ENCODE measurements around the gene OR1J4. TPM values are rescaled to one million over a fixed set of nuclear protein-coding genes. Genes with fewer than 3 reads are reported as not detected.
"Not testable (repeated sequence)": the region's sequence is repeated elsewhere in the genome, so short reads cannot be mapped to it uniquely, and the experiment has no call there.

Gene OR1J4, protein sequence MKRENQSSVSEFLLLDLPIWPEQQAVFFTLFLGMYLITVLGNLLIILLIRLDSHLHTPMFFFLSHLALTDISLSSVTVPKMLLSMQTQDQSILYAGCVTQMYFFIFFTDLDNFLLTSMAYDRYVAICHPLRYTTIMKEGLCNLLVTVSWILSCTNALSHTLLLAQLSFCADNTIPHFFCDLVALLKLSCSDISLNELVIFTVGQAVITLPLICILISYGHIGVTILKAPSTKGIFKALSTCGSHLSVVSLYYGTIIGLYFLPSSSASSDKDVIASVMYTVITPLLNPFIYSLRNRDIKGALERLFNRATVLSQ
- total RNA-seq: not detected in 2 replicates

GRCh38 chr9:122518841-122519240 lies at the start of gene OR1J4:
TSS of gene OR1J4 (plus strand) at chr9:122519141. CDS start at chr9:122519141, 0 bp downstream.
- no peak for DNase-seq (ENCODE audit: low read depth)

DNA sequence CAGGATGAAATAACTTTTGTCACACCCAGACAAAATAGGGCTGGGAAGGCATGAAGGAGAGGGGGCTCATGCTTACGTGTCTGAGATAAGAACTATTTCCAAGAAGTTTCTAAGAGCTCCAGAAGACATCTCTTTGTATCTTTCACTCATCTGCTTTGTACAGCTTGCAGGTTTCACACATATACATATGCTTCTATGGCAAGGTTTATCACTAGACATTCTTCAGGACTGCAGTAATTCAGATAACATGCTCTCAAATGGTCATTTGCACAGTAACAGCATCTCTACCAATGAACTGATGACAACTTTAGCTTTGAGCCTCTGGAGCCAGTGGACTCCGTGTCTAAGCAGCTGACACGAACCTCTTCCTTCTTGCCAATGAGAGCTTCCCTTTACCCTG lies 44.4 kb upstream of the OR1J4 start:
- no peak for DNase-seq (ENCODE audit: low read depth)

- DNase-seq (ENCODE audit: low read depth): peak; percentile 9
Measured at GRCh38 chr9:122475717-122476116, 43.2 kb upstream of the OR1J4 start.

- DNase-seq (ENCODE audit: low read depth): no peak
Measured at GRCh38 chr9:122477346-122477745, 41.6 kb upstream of the OR1J4 start.

DNA sequence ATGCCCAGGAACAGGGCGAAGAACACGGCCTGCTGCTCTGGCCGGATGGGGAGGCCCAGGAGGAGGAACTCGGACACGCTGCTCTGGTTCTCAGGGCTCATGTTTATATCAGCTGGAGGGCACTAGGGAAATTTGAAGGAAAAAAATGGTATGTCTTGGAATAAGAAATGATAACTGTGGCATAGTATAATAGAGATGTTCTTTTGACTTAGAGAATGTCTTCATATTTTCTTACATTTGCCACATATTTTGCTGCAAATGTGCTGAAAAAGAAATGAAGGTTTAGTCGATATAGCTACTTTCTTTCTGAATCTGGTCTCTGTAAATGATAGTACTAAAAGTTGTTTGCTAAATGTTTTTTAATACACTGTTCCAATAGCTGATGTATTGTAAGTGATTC lies 41.1 kb upstream of the OR1J4 start, which contains the start of gene OR1J1:
Gene OR1J1 (minus strand): TSS at position 101 of the 400 bp plus-strand sequence. CDS start 0 bp downstream, at position 101.
- no peak for DNase-seq (ENCODE audit: low read depth)

GRCh38 chr9:122479062-122479461 lies 39.9 kb upstream of the OR1J4 start:
- DNase-seq (ENCODE audit: low read depth): no peak

GRCh38 chr9:122498883-122499288 lies 20.1 kb upstream of the OR1J4 start:
- peak; percentile 62 for DNase-seq (ENCODE audit: low read depth)

DNA sequence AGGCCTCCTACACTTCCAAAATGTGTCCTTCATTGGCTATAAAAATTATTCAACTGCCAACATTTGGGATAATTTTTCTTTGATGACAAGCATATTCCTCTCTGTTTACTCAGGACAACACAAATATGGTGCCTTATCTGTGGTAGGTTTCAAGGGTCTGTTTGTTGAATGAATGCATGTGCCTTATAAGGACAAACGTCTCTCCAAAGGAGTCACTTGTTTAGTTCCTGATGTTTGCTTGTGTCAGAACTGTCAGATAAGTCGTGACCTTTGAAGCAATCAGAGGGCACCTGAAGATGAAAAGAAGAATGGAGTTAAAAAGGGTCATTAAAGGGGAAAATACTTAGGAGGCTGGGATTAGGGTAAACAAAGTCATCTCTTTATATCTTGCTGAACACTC lies 12.0 kb upstream of the OR1J4 start:
- DNase-seq (ENCODE audit: low read depth): no peak

- no peak for DNase-seq (ENCODE audit: low read depth)
Measured at GRCh38 chr9:122510502-122510901, 8.4 kb upstream of the OR1J4 start, which contains the start of gene OR1J2. TSS of gene OR1J2 (plus strand) at chr9:122510802. CDS start at chr9:122510802, 0 bp downstream.

DNA sequence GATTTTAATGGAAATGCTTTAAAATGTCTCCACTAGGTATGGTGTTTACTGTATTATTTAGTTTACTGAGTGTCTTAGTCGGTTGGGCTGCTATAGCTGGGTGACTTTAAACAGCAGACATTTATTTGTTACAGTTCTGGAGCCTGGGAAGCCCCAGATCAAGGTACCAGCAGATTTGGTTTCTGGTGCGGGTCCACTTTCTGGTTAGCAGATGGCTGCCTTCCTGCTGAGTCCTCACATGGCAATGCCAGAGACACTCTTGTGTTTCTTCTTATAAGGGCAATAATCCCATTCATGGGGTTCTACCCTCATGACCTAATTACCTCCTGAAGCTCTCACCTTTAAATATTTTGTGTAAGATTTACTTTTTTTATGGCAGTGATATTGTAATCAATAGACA lies 715 bp upstream of the OR1J4 start:
- no peak for DNase-seq (ENCODE audit: low read depth)

DNA sequence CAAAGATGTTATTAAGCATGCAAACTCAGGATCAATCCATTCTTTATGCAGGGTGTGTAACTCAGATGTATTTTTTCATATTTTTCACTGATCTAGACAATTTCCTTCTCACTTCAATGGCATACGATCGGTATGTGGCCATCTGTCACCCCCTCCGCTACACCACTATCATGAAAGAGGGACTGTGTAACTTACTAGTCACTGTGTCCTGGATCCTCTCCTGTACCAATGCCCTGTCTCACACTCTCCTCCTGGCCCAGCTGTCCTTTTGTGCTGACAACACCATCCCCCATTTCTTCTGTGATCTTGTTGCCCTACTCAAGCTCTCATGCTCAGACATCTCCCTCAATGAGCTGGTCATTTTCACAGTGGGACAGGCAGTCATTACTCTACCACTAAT lies 435 bp downstream of the OR1J4 start:
- DNase-seq (ENCODE audit: low read depth): no peak

DNA sequence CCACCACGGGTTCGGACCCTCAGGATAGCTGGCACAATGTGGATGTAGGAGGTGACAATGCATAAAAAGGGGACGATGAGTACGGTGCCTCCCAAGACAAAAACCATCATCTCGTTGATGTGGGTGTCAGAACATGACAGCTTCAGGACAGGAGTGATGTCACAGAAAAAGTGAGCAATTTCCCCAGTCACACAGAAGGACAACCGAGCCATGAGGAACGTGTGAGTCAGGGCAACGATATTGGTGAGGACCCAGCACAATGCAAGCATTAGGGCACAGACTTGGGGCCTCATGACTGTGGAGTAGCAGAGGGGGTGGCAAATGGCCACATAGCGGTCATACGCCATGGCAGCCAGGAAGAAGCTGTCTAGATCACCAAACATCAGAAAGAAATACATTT lies 7.7 kb downstream of the OR1J4 start:
- DNase-seq (ENCODE audit: low read depth): no peak

GRCh38 chr9:122527193-122527592 lies 8.3 kb downstream of the OR1J4 start, which contains the start of gene OR1N1:
TSS of gene OR1N1 (minus strand) at chr9:122527293. CDS start at chr9:122527293, 0 bp downstream.
- no peak for DNase-seq (ENCODE audit: low read depth)

- DNase-seq (ENCODE audit: low read depth): not testable (repeated sequence)
Measured at GRCh38 chr9:122531157-122531556, 12.2 kb downstream of the OR1J4 start.

DNA sequence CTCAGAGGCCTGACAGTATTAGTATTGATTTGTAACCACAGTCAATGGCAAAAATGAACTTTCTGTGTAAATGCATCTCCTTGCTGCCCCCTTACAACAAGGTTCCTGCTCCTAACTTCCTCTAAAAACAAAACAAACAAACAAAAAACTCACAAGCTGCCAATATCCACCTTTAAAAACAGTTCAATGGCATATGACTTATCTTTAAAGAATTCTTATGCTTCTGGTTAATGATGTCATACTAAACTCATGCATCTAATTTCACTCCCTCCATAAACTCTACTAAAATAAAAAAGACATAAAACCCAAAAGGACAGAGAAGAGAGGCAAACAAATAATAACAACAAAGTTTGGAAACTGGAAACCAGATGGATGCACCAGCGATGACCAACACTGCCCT lies 17.2 kb downstream of the OR1J4 start:
- peak; percentile 93 for DNase-seq (ENCODE audit: low read depth)

DNA sequence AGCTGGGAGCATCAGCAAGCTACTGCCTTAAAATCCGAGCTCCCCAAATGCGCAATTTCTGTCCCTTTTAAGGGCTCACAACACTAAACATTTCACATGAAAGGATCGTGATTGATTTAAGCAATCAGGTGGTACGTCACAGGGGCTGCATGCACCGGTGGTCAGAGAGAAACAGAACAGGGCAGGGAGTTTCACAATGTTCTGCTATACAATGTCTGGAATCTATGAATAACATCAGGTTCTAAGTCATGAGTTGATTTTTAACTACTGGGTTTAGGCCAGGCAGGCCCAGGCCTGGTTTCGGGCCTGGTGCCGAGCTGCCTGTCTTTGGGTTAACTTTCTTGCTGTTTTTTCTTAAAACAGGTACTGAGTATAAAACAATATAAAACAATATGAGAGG lies 18.1 kb downstream of the OR1J4 start:
- peak; percentile 93 for DNase-seq (ENCODE audit: low read depth)

- DNase-seq (ENCODE audit: low read depth): no peak
Measured at GRCh38 chr9:122538757-122539156, 19.8 kb downstream of the OR1J4 start.

DNA sequence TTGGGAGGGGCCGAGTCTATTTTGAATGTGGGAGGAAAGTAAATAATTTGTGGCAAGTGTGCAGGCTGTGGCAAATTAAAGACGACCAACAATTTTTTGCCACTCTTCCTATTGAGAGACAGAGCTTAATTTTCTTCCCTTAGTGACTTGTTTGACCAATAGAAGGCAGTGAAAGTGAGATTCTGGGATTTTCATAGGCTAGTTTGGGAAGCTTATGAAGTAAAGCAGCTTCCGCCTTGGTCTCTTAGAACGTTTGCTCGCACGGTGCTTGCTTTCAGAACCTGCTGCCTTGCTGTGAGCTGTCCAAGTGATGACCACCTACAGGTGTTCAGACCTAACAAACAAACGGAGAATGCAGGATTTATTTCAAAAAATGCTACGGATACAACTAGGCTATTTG lies 27.3 kb downstream of the OR1J4 start:
- peak; percentile 30 for DNase-seq (ENCODE audit: low read depth)

DNA sequence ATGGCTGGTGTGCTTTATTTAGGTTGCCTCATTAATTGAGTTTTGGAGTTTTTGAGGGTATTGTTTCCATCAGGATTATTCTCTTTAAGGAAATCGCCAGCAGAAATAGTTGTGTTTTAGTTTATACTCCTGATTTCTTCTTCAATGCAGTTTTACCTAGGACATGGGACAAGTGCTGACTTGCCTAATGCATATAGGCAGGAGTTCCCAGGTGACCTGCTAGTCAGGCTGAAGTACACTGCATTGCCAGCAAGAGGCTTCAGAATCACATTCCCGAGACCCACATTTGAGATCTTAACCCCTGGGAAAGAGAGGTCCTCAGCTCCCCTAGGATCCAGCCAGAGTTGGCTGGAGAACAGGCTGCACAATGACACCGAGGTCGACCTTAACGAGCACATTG lies 32.4 kb downstream of the OR1J4 start:
- DNase-seq (ENCODE audit: low read depth): no peak

DNA sequence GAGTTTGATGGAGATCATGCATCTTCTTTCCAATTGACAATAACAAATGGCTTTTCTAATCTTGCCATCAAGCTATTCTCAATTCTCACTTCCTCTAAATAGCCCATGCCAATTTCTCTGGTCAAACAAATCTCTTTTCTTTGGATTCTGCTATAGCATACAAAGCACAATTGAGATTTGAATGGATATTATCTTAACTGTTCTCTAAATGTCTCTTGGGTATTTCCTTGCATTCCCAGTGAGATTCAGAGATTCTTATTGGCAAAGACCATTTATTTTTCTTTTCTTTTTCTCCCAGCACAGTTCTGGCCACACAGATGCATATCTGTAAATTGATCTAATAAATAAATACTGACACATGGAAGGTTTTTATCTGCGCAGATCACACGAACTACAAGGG lies 33.9 kb downstream of the OR1J4 start, which contains the start of gene OR1N2:
Gene OR1N2 (plus strand): TSS at position 301 of the 400 bp plus-strand sequence. CDS start 100 bp downstream, outside the sequence.
- no peak for DNase-seq (ENCODE audit: low read depth)

- DNase-seq (ENCODE audit: low read depth): no peak
Measured at GRCh38 chr9:122561446-122561845, 42.5 kb downstream of the OR1J4 start.

DNA sequence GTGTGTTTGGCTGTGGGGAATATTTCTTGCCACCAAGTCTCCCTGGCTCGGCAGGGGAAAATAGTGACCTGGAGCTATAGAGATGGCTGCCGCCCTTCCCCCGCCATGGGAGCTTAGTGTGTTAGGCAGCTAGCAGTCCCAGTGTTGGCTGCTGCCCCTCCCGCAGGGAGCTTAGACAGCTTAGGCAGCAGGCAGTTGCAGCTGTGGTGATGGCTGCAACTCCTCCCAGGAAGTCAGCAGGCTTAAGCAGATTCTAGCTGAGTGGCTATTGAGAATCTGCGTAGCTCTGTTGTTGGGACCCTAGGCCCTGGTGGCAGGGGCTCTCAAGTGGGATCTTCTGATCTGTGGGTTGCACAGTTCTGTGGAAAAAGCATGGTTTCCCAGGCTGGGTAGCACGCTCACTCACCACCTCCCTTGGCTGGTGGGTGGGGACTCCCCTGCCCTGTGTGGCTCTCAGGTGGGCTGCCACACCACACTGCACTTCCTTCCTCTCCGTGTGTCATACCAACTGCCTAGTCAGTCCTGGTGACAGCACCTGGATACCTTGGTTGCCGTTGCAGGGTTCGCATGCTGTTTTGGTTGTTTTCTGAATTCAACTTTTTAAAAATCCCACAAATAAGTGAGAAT lies 43.3 kb downstream of the OR1J4 start:
- DNase-seq (ENCODE audit: low read depth): no peak

DNA sequence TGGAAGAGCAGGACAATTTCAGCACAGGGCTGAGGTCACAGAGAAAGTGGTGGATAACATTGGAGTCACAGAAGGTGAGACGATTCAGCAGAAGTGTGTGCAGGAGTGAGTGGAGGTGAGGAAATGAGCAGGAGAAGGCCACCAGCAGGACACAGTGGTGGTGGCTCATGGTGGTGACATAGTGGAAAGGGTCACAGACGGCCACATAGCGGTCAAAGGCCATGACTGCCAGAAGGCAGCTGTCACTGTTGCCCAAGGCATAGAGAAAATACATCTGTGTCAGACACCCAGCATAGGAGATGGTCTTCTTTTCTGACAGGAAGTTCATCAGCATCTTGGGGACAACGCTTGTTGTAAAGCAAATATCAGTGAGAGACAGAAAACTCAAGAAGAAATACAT lies 49.0 kb downstream of the OR1J4 start:
- DNase-seq (ENCODE audit: low read depth): no peak
